Mononuclear cell (primary cell): ENCODE measurements around the gene EIF1AD. TPM values are rescaled to one million over a fixed set of nuclear protein-coding genes. Genes with fewer than 3 reads are reported as not detected.
"Not testable (repeated sequence)": the region's sequence is repeated elsewhere in the genome, so short reads cannot be mapped to it uniquely, and the experiment has no call there.

Source experiments
- H3K27me3 ChIP-seq: 2 replicates; pipeline ENCODE4 v1.6.0; 2011; ENCODE audit warnings: low read length, control low read depth; ENCODE audit not compliant: insufficient read depth
- H3K4me1 ChIP-seq: 2 replicates; pipeline ENCODE4 v1.5.1; 2011; ENCODE audit warnings: mild to moderate bottlenecking, low read length, control low read depth; ENCODE audit not compliant: insufficient read depth
- H3K4me3 ChIP-seq: 2 replicates; pipeline ENCODE4 v1.5.1; 2011; ENCODE audit warnings: mild to moderate bottlenecking, low read length, moderate library complexity
- H3K9me3 ChIP-seq: 2 replicates; pipeline ENCODE4 v1.5.1; 2011; ENCODE audit warnings: low read depth, mild to moderate bottlenecking, control low read depth, low read length
- total RNA-seq: library from RNA; depleted of rRNA; stranded (reverse); fragments of >200 nt; gene quantifications from one replicate; pipeline ENCODE4 v1.2.3, GENCODE V29; 2012

EIF1AD gene
- total RNA-seq, 1 donor: 83.2 TPM

GRCh38 chr11:66035653-66036333 lies 33.8 kb upstream of the EIF1AD start:
- H3K4me3 ChIP-seq: no peak overlapping the region
- H3K27me3 ChIP-seq: no peaks in the 10 kb centered on the region
- no peaks in the 10 kb centered on the region for H3K4me1 ChIP-seq
- H3K9me3 ChIP-seq: no peaks in the 10 kb centered on the region

- Histone ChIP-seq H3K4me3 (no peak overlapping the region), H3K9me3 (no peaks in the 10 kb centered on the region), H3K4me1 (no peaks in the 10 kb centered on the region), H3K27me3 (no peaks in the 10 kb centered on the region)
Measured at GRCh38 chr11:66032957-66033735, 31.2 kb upstream of the EIF1AD start.

- no peak within 1 kb of the TSS for H3K4me3 ChIP-seq
- peaks cover 5% of the 10 kb centered on the region for H3K27me3 ChIP-seq
- no peaks in the 10 kb centered on the region for H3K9me3 ChIP-seq
- H3K4me1 ChIP-seq: peaks cover 19% of the 10 kb centered on the region
Measured at GRCh38 chr11:66026017-66026529, 24.1 kb upstream of the EIF1AD start, which contains the start of gene CATSPER1. CATSPER1 (minus strand) TSS chr11:66026479; CDS start chr11:66026379, 100 bp downstream.

GRCh38 chr11:66023186-66023440 lies 21.2 kb upstream of the EIF1AD start:
- H3K27me3 ChIP-seq, H3K9me3 ChIP-seq, H3K4me3 ChIP-seq: not testable (repeated sequence)
- peaks cover 31% of the 10 kb centered on the region for H3K4me1 ChIP-seq

- no peak overlapping the region for H3K4me3 ChIP-seq
Measured at GRCh38 chr11:66022401-66023185, 20.6 kb upstream of the EIF1AD start.

GRCh38 chr11:66020618-66021357 lies 18.8 kb upstream of the EIF1AD start:
- peaks cover 5% of the 10 kb centered on the region for H3K27me3 ChIP-seq
- no peaks in the 10 kb centered on the region for H3K9me3 ChIP-seq
- H3K4me1 ChIP-seq: peaks cover 31% of the 10 kb centered on the region
- no peak overlapping the region for H3K4me3 ChIP-seq

More at GRCh38 chr11:66022401-66023185, 20.6 kb upstream of the EIF1AD start:
- Histone ChIP-seq H3K9me3 (no peaks in the 10 kb centered on the region), H3K4me1 (peaks cover 31% of the 10 kb centered on the region), H3K27me3 (peaks cover 5% of the 10 kb centered on the region)

- no peaks in the 10 kb centered on the region for H3K9me3 ChIP-seq
- peaks cover 5% of the 10 kb centered on the region for H3K27me3 ChIP-seq
- H3K4me3 ChIP-seq: no peak overlapping the region
- peaks cover 32% of the 10 kb centered on the region for H3K4me1 ChIP-seq
Measured at GRCh38 chr11:66020212-66020611, 18.3 kb upstream of the EIF1AD start.

GRCh38 chr11:66017321-66017720 lies 15.4 kb upstream of the EIF1AD start:
- Histone ChIP-seq H3K4me3 (no peak overlapping the region), H3K9me3 (no peaks in the 10 kb centered on the region), H3K4me1 (peaks cover 49% of the 10 kb centered on the region), H3K27me3 (peaks cover 9% of the 10 kb centered on the region)

- no peaks in the 10 kb centered on the region for H3K9me3 ChIP-seq
- no peak overlapping the region for H3K4me3 ChIP-seq
- peaks cover 14% of the 10 kb centered on the region for H3K27me3 ChIP-seq
- peaks cover 49% of the 10 kb centered on the region for H3K4me1 ChIP-seq
Measured at GRCh38 chr11:66016793-66017177, 14.8 kb upstream of the EIF1AD start.

GRCh38 chr11:66015936-66016792 lies 14.2 kb upstream of the EIF1AD start:
- H3K27me3 ChIP-seq: peaks cover 20% of the 10 kb centered on the region
- H3K4me1 ChIP-seq: peaks cover 47% of the 10 kb centered on the region

GRCh38 chr11:66015454-66015881 lies 13.5 kb upstream of the EIF1AD start:
- Histone ChIP-seq H3K4me3 (no peak overlapping the region), H3K9me3 (no peaks in the 10 kb centered on the region)

More at GRCh38 chr11:66015936-66016792, 14.2 kb upstream of the EIF1AD start:
- Histone ChIP-seq H3K4me3 (no peak overlapping the region), H3K9me3 (no peaks in the 10 kb centered on the region)

GRCh38 chr11:66014804-66015453 lies 13.0 kb upstream of the EIF1AD start:
- no peaks in the 10 kb centered on the region for H3K9me3 ChIP-seq
- H3K4me3 ChIP-seq: no peak overlapping the region
- peaks cover 26% of the 10 kb centered on the region for H3K27me3 ChIP-seq
- peaks cover 36% of the 10 kb centered on the region for H3K4me1 ChIP-seq

More at GRCh38 chr11:66015454-66015881, 13.5 kb upstream of the EIF1AD start:
- peaks cover 42% of the 10 kb centered on the region for H3K4me1 ChIP-seq
- H3K27me3 ChIP-seq: peaks cover 25% of the 10 kb centered on the region

- Histone ChIP-seq H3K27me3 (peaks cover 26% of the 10 kb centered on the region), H3K9me3 (no peaks in the 10 kb centered on the region), H3K4me1 (peaks cover 34% of the 10 kb centered on the region), H3K4me3 (no peak overlapping the region)
Measured at GRCh38 chr11:66013762-66014100, 11.8 kb upstream of the EIF1AD start.
